Measurements from ENCODE around the gene C19orf25.
A peak's percentile ranks its signal among the peaks of the same experiment; 100 is the strongest.

The C19orf25 gene

GRCh38 chr19:1518471-1518870 is 39.5 kb upstream of the C19orf25 start:
- no peaks in the 10 kb centered on the region for H3K36me3 Mint-ChIP-seq (ENCODE audit: low read depth)
- no peaks in the 10 kb centered on the region for H3K4me1 Mint-ChIP-seq
- H3K9me3 Mint-ChIP-seq, result no peaks in the 10 kb centered on the region
- no peak overlapping the region for H3K4me3 Mint-ChIP-seq
- H3K27me3 Mint-ChIP-seq, result peaks cover 16% of the 10 kb centered on the region
- no peak overlapping the region for H3K27ac Mint-ChIP-seq
- ATAC-seq (no peak), DNase-seq (no peak)

DNA sequence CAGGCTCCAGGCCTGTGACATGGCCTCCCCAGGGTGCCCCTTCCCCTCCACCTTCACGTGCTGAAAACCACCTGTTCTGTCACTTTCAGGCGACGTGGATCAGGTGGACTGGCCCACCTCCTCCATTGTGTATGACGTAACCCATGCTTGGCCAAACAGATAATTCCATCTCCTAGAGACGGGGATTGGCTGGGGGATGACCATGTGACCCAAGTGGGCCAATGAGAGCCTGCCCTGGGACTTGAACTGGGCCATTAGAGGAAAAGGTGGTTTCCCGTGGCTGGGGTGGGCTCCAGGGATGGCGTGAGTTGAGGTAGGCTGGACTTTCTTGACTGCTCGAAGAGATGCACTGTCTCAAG is 37.4 kb upstream of the C19orf25 start:
- no peak overlapping the region for H3K4me3 Mint-ChIP-seq
- H3K4me1 Mint-ChIP-seq, result peaks cover 6% of the 10 kb centered on the region
- H3K9me3 Mint-ChIP-seq, result no peaks in the 10 kb centered on the region
- ATAC-seq, result no peak
- H3K27me3 Mint-ChIP-seq, result peaks cover 12% of the 10 kb centered on the region
- H3K27ac Mint-ChIP-seq, result peak overlapping the region; percentile 39
- no peak for DNase-seq
- H3K36me3 Mint-ChIP-seq (ENCODE audit: low read depth), result no peaks in the 10 kb centered on the region

DNA sequence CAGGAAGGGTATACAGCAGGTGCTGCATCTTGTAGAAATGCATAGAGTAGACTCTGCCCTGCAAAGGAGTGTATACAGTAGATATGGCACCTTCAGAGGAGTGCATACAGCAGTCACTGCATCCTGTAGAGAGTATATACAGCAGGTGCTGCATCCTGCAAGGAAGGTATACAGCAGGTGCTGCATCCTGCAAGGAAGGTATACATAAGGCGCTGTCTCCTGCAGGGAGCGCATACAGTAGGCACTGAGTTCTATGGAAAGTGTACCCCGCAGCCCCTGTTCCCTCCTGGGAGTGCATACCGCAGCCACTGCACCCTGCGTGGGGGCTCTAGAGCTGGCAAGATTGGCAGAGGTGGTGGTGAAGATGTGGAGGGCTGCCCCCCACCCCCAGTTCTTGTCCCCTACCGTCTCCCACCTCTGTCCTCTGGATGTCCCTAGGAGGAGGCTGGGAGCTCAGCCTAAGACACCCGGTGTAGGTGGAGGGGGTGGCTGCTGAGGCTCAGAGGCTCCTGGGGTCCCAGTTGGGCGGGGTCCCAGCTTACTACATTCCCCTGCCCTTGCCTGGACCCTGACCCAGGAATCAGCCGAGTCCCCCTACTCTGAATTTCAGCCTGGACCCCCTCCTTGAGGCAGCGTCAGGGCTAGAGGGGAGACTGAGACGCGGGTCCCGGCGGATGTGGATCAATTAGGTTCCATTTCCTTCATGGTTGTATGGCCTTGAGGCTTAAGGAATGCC is 36.1 kb upstream of the C19orf25 start:
- Mint-ChIP-seq H3K4me1 (peaks cover 11% of the 10 kb centered on the region), H3K27me3 (peaks cover 12% of the 10 kb centered on the region), H3K36me3 (ENCODE audit: low read depth) (no peaks in the 10 kb centered on the region), H3K9me3 (no peaks in the 10 kb centered on the region), H3K4me3 (no peak overlapping the region), H3K27ac (no peak overlapping the region)
- ATAC-seq (no peak), DNase-seq (no peak)

DNA sequence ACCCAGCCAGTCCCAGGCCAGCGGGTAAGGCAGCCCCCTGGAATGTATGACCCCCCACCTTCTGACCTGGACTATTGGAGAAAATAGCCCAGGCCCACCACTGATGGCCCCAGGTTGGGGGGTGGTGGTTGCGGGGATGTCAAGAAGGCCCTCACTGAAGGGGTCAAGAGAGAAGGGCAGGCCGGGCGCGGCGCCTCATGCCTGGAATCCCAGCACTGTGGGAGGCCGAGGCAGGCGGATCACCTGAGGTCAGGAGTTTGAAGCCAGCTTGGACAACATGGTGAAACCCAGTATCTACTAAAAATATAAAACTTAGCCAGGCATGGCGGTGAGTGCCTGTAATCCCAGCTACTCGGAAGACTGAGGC is 35.3 kb upstream of the C19orf25 start:
- H3K27me3 Mint-ChIP-seq, result peaks cover 17% of the 10 kb centered on the region

GRCh38 chr19:1513499-1514294 is 34.7 kb upstream of the C19orf25 start:
- Mint-ChIP-seq H3K4me3 (no peak overlapping the region), H3K9me3 (no peaks in the 10 kb centered on the region), H3K4me1 (peaks cover 11% of the 10 kb centered on the region), H3K36me3 (ENCODE audit: low read depth) (no peaks in the 10 kb centered on the region), H3K27ac (no peak overlapping the region), H3K27me3 (peaks cover 17% of the 10 kb centered on the region)
- ATAC-seq (peak; percentile 47), DNase-seq (peak; percentile 77)

More for the DNA sequence above, 35.3 kb upstream of the C19orf25 start:
- ATAC-seq (no peak), DNase-seq (no peak)
- H3K4me3 Mint-ChIP-seq, result no peak overlapping the region
- peaks cover 11% of the 10 kb centered on the region for H3K4me1 Mint-ChIP-seq
- no peaks in the 10 kb centered on the region for H3K36me3 Mint-ChIP-seq (ENCODE audit: low read depth)
- H3K27ac Mint-ChIP-seq, result no peak overlapping the region
- no peaks in the 10 kb centered on the region for H3K9me3 Mint-ChIP-seq

- Mint-ChIP-seq H3K4me3 (peak within 1 kb of the TSS; percentile 73), H3K27me3 (peaks cover 17% of the 10 kb centered on the region)
These were observed 33.9 kb upstream of the C19orf25 start, which contains the start of gene ADAMTSL5 for GRCh38 chr19:1512671-1513498. Gene ADAMTSL5, minus strand, starts transcription at chr19:1513019. Its CDS starts 2,076 bp downstream, at chr19:1510943.

DNA sequence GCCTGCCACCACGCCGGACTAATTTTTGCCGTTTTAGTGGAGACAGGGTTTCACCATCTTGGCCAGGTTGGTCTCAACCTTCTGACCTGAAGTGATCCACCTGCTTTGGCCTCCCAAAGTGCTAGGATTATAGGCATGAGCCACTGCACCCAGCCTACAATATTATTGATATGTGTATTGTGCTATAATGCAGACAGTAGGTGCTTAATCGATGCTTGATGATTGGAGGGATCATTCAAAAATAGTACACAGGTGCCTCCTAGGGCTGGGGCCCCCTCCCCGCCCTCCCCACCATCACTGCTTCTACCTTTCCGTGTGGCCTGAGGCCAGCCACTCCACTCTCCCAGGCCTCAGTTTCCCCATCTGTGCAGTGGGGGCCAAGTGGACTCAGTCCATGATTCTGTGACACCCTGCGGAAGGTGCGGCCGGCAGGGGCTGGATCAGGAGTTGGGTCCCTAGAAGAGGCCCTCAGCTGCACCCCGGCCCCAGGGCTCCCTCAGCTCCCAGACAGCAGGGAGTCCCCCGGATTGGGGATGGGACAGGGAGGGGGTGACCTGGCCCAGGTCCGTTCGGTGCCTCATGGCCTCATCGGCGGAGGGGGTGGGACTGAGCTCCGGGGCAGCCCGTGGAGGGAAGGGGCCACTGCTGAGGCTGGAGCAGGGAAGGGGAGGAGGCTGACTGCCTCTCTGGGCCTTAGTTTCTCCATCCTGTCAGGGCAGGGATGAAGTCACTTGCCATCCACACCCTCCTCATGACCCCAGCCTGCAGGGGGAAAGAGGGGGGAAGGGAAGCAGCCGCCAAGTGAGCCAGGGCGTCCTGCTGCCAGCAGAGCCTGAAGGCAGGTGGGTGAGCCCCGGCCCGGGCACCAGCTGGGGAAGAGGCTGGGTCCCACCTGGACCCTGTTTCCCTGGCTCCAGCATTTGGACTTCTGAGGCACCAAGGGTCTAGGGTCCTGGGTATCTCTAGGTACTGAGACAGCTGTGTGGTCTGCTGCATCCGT is 32.6 kb upstream of the C19orf25 start:
- Mint-ChIP-seq H3K27ac (no peak overlapping the region), H3K9me3 (no peaks in the 10 kb centered on the region), H3K4me1 (peaks cover 20% of the 10 kb centered on the region), H3K4me3 (peak overlapping the region; percentile 73), H3K36me3 (ENCODE audit: low read depth) (peaks cover 2% of the 10 kb centered on the region), H3K27me3 (peaks cover 18% of the 10 kb centered on the region)
- ATAC-seq (no peak), DNase-seq (no peak)

More at GRCh38 chr19:1512671-1513498, 33.9 kb upstream of the C19orf25 start, which contains the start of gene ADAMTSL5:
- H3K4me1 Mint-ChIP-seq, result peaks cover 12% of the 10 kb centered on the region
- no peaks in the 10 kb centered on the region for H3K9me3 Mint-ChIP-seq
- H3K36me3 Mint-ChIP-seq (ENCODE audit: low read depth), result no peaks in the 10 kb centered on the region
- no peak within 1 kb of the TSS for H3K27ac Mint-ChIP-seq
- peak; percentile 88 for ATAC-seq
- DNase-seq, result peak; percentile 81

DNA sequence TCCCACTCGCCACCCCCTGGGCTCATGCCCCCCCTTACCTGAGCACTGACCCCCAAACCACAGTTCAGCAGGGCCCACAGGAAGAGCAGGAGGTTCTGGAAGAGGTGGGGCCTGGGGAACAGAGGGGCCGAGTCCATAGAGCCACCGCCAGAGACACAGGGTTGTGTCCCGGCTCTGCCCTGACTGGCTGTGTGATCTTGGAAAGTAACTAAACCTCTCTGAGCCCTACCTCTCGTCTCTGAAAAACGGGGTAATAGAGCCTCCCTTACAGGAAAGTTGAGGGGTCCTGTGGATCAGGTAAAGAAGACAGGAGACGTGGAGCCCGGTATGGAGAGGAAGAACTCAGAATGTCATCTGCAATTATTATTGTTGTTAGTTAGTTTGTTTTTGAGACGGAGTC is 31.8 kb upstream of the C19orf25 start:
- no peak overlapping the region for H3K4me3 Mint-ChIP-seq
- H3K27me3 Mint-ChIP-seq, result peaks cover 17% of the 10 kb centered on the region
- no peak for DNase-seq
- H3K9me3 Mint-ChIP-seq, result no peaks in the 10 kb centered on the region
- H3K4me1 Mint-ChIP-seq, result peaks cover 20% of the 10 kb centered on the region
- H3K27ac Mint-ChIP-seq, result no peak overlapping the region
- ATAC-seq, result no peak
- peaks cover 2% of the 10 kb centered on the region for H3K36me3 Mint-ChIP-seq (ENCODE audit: low read depth)

- ATAC-seq (no peak), DNase-seq (no peak)
- Mint-ChIP-seq H3K9me3 (no peaks in the 10 kb centered on the region), H3K4me1 (peaks cover 20% of the 10 kb centered on the region), H3K27me3 (peaks cover 20% of the 10 kb centered on the region), H3K36me3 (ENCODE audit: low read depth) (peaks cover 2% of the 10 kb centered on the region), H3K27ac (no peak overlapping the region), H3K4me3 (no peak overlapping the region)
These were observed 31.4 kb upstream of the C19orf25 start for GRCh38 chr19:1510442-1510806.

- DNase-seq (no peak), ATAC-seq (no peak)
- Mint-ChIP-seq H3K27ac (no peak overlapping the region), H3K4me3 (no peak overlapping the region), H3K9me3 (no peaks in the 10 kb centered on the region), H3K36me3 (ENCODE audit: low read depth) (peaks cover 2% of the 10 kb centered on the region), H3K4me1 (peaks cover 20% of the 10 kb centered on the region), H3K27me3 (peaks cover 20% of the 10 kb centered on the region)
These were observed 30.8 kb upstream of the C19orf25 start for GRCh38 chr19:1509602-1510441.

- Mint-ChIP-seq H3K4me1 (peaks cover 22% of the 10 kb centered on the region), H3K27me3 (peaks cover 21% of the 10 kb centered on the region), H3K9me3 (no peaks in the 10 kb centered on the region), H3K36me3 (ENCODE audit: low read depth) (peaks cover 2% of the 10 kb centered on the region), H3K4me3 (no peak overlapping the region), H3K27ac (no peak overlapping the region)
- DNase-seq (no peak), ATAC-seq (no peak)
These were observed 29.5 kb upstream of the C19orf25 start for GRCh38 chr19:1508507-1508856.

DNA sequence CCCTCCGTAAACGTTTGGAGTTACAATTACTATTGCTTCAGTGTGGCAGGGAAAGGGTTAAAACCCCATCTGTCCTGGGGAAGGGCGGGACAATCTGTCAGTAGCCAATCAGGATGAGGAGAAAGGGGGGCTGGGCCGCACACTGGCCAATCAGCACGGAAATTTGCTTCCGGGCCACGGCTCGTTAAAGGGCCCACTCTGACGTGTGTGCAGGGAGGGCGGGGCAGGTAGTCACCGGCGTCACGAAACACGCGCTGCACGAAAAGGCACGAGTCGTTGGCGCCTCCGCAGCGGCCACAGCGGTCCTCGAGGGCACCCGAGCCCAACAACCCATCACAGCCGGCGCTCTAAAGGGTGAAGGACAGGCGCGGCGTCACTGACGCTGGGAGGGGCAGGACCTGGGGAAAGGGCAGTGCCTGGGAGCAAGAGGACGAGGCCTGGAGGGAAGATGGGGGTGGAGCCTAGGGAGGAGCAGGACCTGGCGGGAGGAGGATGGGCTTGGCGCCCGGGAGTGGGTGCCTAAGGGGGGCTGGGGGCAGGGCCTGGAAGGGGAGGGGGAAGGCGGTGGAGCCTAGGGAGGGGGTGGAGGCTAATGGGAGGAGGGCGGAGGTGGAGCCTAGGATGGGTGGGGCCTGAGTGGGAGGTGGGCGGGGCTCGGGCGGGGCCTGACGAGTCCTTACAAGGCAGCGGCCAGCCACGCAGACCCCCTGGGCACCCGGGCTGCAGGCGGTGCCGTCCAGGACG is 28.9 kb upstream of the C19orf25 start:
- Mint-ChIP-seq H3K9me3 (no peaks in the 10 kb centered on the region), H3K4me1 (peaks cover 25% of the 10 kb centered on the region), H3K27me3 (peaks cover 21% of the 10 kb centered on the region), H3K27ac (peak overlapping the region; percentile 86), H3K4me3 (peak overlapping the region; percentile 81), H3K36me3 (ENCODE audit: low read depth) (peaks cover 2% of the 10 kb centered on the region)
- DNase-seq, result peak; percentile 89
- ATAC-seq, result peak; percentile 84

Measured in activated naive CD8-positive, alpha-beta T cell treated with anti-CD3 and anti-CD28 coated beads, Interleukin-2, amount 50 U/mL, for 24 hours (primary cell).